Upper lobe of left lung (tissue), 6 donors: ENCODE results near the gene SACM1L. TPM values are rescaled to one million over a fixed set of nuclear protein-coding genes. Genes with fewer than 3 reads are reported as not detected.
A peak's percentile ranks its signal among the peaks of the same experiment; 100 is the strongest.

Experiments used
- ATAC-seq, 2 donors: fragments of 200-7000 bp; cut with Tn5 transposase; one replicate each; pipeline ENCODE4 v1.9.1; 2022; ENCODE audit warnings: mild to moderate bottlenecking in 2 of 2, moderate library complexity in 2 of 2; ENCODE audit not compliant: low FRiP score in 2 of 2
- DNase-seq, 2 donors: peaks; one replicate each; pipeline ENCODE4 v3.0.0-alpha.2; 2019 to 2020
- H3K27ac ChIP-seq, 4 donors: fragments of 200-600 bp; sonication (generic); one replicate each; pipeline ENCODE4 v1.5.1; 2016 to 2019
- H3K27me3 ChIP-seq, 4 donors: fragments of 200-600 bp; sonication (generic); one replicate each; pipeline ENCODE4 v1.5.1; 2017 to 2019
- H3K36me3 ChIP-seq, 4 donors: fragments of 200-600 bp; sonication (generic); one replicate each; pipeline ENCODE4 v1.5.1; 2016 to 2019
- H3K4me1 ChIP-seq, 4 donors: fragments of 200-600 bp; sonication (generic); one replicate each; pipeline ENCODE4 v1.5.1; 2018 to 2019
- H3K4me3 ChIP-seq, 4 donors: fragments of 200-600 bp; sonication (generic); one replicate each; pipeline ENCODE4 v1.5.1; 2017 to 2019; ENCODE audit warnings: mild to moderate bottlenecking in 2 of 4, moderate library complexity in 1 of 4
- H3K9me3 ChIP-seq, 4 donors: fragments of 200-600 bp; sonication (generic); one replicate each; pipeline ENCODE4 v1.5.1; 2018 to 2019
- EP300 ChIP-seq, 4 donors: sonication (generic); formaldehyde crosslinking; IDR thresholded peaks; one replicate each; pipeline ENCODE4 v1.5.1; 2017; ENCODE audit warnings: antibody characterized with exemption in 4 of 4, control low read depth in 2 of 4
- POLR2A ChIP-seq, 4 donors: fragments of 450-650 bp; IDR thresholded peaks; one replicate each; pipeline ENCODE4 v1.5.1; 2016 to 2017; ENCODE audit warnings: antibody characterized with exemption in 4 of 4, mild to moderate bottlenecking in 2 of 4
- POLR2AphosphoS5 ChIP-seq, 2 donors: sonication (generic); formaldehyde crosslinking; IDR thresholded peaks; one replicate each; pipeline ENCODE4 v1.5.1; 2017; ENCODE audit warnings: antibody characterized with exemption in 2 of 2
- WGBS, 2 donors: methylation state at CpG; one replicate each; pipeline ENCODE4 v1.1.5; 2017 to 2018; 5-methylcytosine and 5-hydroxymethylcytosine counted together
- total RNA-seq, 6 donors: library from RNA; depleted of rRNA in 4 of 6; stranded (reverse); fragments of >200 nt in 4 of 6; gene quantifications; one replicate each; pipeline versions ENCODE4 v1.1.0 to v1.2.1, GENCODE V29; 2016 to 2021
- TF ChIP-seq, protein P1 (sequence below), 6 experiments: fragments of 450-650 bp in 4 of 6; fragments of 200-600 bp in 2 of 6; sonication (generic) in 2 of 6; IDR thresholded peaks; one replicate each; pipeline ENCODE4 v1.5.1; 2016 to 2019; ENCODE audit warnings: antibody characterized with exemption in 6 of 6
- donor health status: DM: no; HTN: no; CAD: no; lungs with moderate emphysema.
- donor health status: DM: no; HTN: yes; CAD: no; lungs with severe emphysema.

The SACM1L gene
- total RNA-seq, 6 donors from 2014 or later: 29.9 to 102 (median 63.9) TPM

DNA sequence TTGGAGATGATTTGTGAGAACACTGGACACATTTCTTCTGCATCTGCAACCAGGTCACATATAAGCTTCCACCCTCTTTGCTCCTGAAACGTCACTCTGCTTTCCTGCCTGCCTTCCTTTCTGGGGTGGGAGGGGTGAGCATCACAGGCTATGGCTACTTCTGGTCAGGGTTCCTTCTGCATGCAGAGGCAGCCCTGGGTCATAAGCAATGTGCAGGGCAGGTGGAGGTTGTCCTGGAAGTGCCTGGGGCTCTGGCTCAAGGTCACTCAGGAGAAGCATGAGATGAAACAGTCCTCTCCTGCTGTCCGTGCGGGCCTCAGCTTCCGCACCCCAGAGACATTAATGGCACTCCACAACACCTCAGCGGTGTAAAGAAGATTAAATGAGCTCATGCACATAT lies 92.1 kb downstream of the SACM1L start:
- Histone ChIP-seq H3K4me1 (no peaks in the 10 kb centered on the region), H3K36me3 (no peaks in the 10 kb centered on the region), H3K4me3 (no peak overlapping the region), H3K27ac (no peak overlapping the region), H3K9me3 (no peaks in the 10 kb centered on the region), H3K27me3 (no peaks in the 10 kb centered on the region)
- no peak for ATAC-seq
- TF ChIP-seq POLR2AphosphoS5 (IDR thresholded peaks at IDR 0.05) (no peak), EP300 (IDR thresholded peaks at IDR 0.05) (no peak), POLR2A (IDR thresholded peaks at IDR 0.05) (no peak)
- TF ChIP-seq, protein P1, sequence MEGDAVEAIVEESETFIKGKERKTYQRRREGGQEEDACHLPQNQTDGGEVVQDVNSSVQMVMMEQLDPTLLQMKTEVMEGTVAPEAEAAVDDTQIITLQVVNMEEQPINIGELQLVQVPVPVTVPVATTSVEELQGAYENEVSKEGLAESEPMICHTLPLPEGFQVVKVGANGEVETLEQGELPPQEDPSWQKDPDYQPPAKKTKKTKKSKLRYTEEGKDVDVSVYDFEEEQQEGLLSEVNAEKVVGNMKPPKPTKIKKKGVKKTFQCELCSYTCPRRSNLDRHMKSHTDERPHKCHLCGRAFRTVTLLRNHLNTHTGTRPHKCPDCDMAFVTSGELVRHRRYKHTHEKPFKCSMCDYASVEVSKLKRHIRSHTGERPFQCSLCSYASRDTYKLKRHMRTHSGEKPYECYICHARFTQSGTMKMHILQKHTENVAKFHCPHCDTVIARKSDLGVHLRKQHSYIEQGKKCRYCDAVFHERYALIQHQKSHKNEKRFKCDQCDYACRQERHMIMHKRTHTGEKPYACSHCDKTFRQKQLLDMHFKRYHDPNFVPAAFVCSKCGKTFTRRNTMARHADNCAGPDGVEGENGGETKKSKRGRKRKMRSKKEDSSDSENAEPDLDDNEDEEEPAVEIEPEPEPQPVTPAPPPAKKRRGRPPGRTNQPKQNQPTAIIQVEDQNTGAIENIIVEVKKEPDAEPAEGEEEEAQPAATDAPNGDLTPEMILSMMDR (IDR thresholded peaks at IDR 0.05): no peak
- no peak for DNase-seq
- 86 to 89% methylated on average over 5 of the region's 5 CpGs for WGBS, 2 donors

DNA sequence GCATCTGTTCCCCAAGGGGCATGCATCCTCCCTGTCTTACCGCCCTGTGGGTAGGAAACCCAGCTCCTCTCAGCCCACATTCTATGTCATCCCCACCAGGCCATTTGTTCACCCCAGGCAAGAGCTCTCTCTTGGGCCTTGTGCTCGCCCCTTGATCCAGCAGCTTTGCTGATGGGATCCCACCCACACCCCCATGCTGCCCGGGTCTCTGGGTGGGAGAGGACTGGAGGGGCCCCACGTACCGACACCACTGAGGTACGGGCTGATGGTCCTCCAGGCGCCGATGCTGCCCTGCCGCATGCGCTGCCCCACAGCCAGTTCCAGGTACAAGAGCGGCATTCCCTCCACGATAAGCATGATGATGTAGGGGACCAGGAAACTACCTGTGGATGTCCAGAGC lies 92.6 kb downstream of the SACM1L start:
- no peak for TF ChIP-seq EP300 (IDR thresholded peaks at IDR 0.05)
- no peak for TF ChIP-seq POLR2AphosphoS5 (IDR thresholded peaks at IDR 0.05)
- no peak for TF ChIP-seq POLR2A (IDR thresholded peaks at IDR 0.05)
- TF ChIP-seq, protein P1 (IDR thresholded peaks at IDR 0.05): no peak
- no peaks in the 10 kb centered on the region for H3K36me3 ChIP-seq
- 95 to 96% methylated on average over 4 to 12 of the region's 12 CpGs for WGBS, 2 donors
- H3K4me3 ChIP-seq: no peak overlapping the region
- no peaks in the 10 kb centered on the region for H3K27me3 ChIP-seq
- no peak overlapping the region for H3K27ac ChIP-seq
- H3K4me1 ChIP-seq: no peaks in the 10 kb centered on the region
- DNase-seq: no peak
- peak in 1 of 2 donors; percentile 13 for ATAC-seq
- no peaks in the 10 kb centered on the region for H3K9me3 ChIP-seq

DNA sequence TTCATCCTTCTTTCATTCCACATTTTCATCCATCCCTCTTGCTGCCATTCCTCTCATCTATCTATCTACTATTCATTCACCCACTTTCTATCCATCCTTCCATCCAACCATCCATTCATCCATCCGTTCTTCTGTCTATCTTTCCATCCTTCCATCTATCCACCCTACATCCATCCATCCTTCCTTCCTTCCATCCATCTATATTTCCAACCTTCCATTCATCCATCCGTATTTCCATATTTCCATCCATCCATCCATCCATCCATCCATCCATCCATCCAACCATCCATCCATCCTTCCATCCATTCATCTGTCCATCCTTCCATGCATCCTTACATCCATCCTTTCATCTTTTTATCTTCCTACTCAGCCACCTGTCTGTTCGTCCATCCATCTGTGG lies 93.2 kb downstream of the SACM1L start:
- WGBS, 2 donors: 91 to 94% methylated on average over 3 of the region's 3 CpGs
- ATAC-seq (no peak), DNase-seq (no peak)
- no peaks in the 10 kb centered on the region for H3K4me1 ChIP-seq
- no peaks in the 10 kb centered on the region for H3K9me3 ChIP-seq
- no peak overlapping the region for H3K27ac ChIP-seq
- TF ChIP-seq POLR2A (IDR thresholded peaks at IDR 0.05) (no peak), EP300 (IDR thresholded peaks at IDR 0.05) (no peak), POLR2AphosphoS5 (IDR thresholded peaks at IDR 0.05) (no peak)
- TF ChIP-seq, protein P1 (IDR thresholded peaks at IDR 0.05): no peak
- no peak overlapping the region for H3K4me3 ChIP-seq
- no peaks in the 10 kb centered on the region for H3K36me3 ChIP-seq
- H3K27me3 ChIP-seq: no peaks in the 10 kb centered on the region

DNA sequence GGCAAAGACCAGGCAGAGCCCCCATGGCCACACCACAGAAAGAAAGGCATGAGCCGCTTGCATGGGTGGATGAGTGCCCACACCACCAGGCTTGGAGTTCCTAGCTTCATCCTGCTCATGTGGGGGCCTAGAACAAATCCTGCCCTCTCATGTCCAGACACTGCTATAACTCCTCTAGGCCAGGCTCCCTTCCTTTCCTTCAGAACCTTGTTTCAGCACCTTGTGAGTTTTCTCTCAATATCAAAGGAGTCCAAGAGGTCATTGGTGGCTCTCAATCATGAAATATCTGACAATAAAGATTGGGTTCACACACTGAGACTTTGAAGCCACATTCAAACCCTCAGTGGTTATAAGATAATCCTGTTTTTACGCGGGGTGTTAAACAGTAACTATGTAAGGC lies 94.5 kb downstream of the SACM1L start:
- DNase-seq (no peak), ATAC-seq (no peak)
- Histone ChIP-seq H3K9me3 (no peaks in the 10 kb centered on the region), H3K4me3 (no peak overlapping the region), H3K36me3 (no peaks in the 10 kb centered on the region), H3K4me1 (no peaks in the 10 kb centered on the region), H3K27me3 (no peaks in the 10 kb centered on the region), H3K27ac (no peak overlapping the region)
- no peak for TF ChIP-seq POLR2A (IDR thresholded peaks at IDR 0.05)
- TF ChIP-seq, protein P1 (IDR thresholded peaks at IDR 0.05): no peak
- 91 to 100% methylated on average over 3 of the region's 3 CpGs for WGBS, 2 donors

DNA sequence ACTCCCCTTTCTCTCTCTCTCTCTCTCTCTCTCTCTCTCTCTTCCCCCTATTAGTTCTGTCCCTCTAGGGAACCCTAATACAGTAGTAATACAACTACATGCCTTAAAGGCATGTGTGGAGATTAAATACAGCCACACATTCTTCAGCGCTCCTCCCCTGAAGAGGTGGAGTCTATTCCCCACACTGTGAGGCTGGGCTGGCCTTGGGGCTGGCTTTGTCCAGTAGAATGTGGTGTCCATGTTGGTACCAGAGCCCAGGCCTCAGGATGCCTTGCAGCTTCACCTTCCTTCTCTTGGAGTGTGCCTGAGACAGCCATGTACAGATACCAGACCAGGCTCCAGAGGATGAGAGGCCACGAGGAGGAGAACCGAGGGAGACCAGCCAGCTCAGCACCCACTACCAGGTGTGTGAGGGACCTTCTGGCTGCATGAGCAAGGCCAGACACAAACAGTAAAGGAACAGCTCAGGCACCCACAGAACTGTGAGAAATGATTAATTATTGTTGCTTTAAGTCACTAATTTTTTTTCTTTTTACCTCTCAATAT lies 96.5 kb downstream of the SACM1L start:
- 78 to 85% methylated on average over 2 to 3 of the region's 3 CpGs for WGBS, 2 donors
- no peak overlapping the region for H3K27ac ChIP-seq
- H3K36me3 ChIP-seq: no peaks in the 10 kb centered on the region
- no peak for ATAC-seq
- no peaks in the 10 kb centered on the region for H3K4me1 ChIP-seq
- peaks cover 0 to 8% (median 0%) of the 10 kb centered on the region in 4 donors for H3K9me3 ChIP-seq
- no peak for DNase-seq
- H3K4me3 ChIP-seq: no peak overlapping the region
- TF ChIP-seq POLR2AphosphoS5 (IDR thresholded peaks at IDR 0.05) (no peak), EP300 (IDR thresholded peaks at IDR 0.05) (no peak), POLR2A (IDR thresholded peaks at IDR 0.05) (no peak)
- TF ChIP-seq, protein P1 (IDR thresholded peaks at IDR 0.05): no peak
- H3K27me3 ChIP-seq: no peaks in the 10 kb centered on the region
